ENCODE data around the gene BMPER.

Gene BMPER

DNA sequence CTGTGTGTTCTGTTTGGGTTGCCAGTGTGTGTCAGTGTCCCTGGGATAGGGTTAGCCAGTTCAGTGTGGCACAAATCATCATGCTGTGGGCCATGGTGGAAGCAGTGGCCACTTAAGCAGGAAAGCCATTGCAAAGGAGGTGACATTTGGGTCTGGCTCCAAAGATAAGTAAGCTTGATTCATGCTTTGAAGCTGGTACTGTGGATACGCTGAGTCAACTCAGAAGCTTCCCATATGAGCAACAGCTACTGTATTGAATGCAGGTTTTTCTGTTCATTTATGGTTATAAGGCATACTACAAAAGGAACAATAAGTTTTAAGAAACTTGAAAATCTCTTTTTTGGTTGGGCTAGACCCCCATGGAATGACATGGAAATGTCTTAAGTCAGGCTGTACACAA is 143.1 kb downstream of the BMPER start:
- H3K9ac ChIP-seq (ENCODE audit: insufficient read length) = peak overlapping the region; percentile 88
- H3K4me3 ChIP-seq = peak overlapping the region; percentile 67
- TF ChIP-seq EZH2 (IDR thresholded peaks at IDR 0.05) (no peak), FOXP2 (optimal IDR thresholded peaks at IDR 0.05; ENCODE audit: control extremely low read depth, extremely low read length, insufficient read depth) (no peak), POLR2AphosphoS5 (IDR thresholded peaks at IDR 0.05; ENCODE audit: borderline replicate concordance, low read depth, low read length) (no peak)
- DNase-seq (ENCODE audit: low read depth, low spot score) = no peak
- no peaks in the 10 kb centered on the region for H3K9me3 ChIP-seq (ENCODE audit: low read depth, low read length)
- peak overlapping the region; percentile 100 for H3K27ac ChIP-seq
- H3K36me3 ChIP-seq (ENCODE audit: insufficient read depth, low read length) = 0 out of 2 replicates have a peak, but pooled peaks cover 6% of the 10 kb centered on the region

DNA sequence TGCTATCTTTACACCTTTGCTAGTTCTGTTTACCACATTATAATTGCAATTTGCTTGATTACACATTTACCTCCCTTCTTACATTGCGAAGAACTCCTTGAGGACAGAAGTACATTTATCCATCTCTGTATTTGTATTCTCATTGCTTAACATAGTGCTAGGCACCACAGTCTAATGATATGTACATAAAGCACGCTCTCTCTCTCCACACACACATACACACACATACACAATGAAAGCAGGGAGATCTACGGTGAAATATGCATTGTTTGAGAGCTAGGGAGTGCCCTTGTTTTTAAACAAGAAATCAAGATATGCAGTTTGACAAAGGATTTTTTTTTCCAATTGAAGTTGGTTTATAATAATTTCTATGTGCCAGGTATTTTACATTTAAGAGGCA is 148.7 kb downstream of the BMPER start:
- Histone ChIP-seq H3K9me3 (ENCODE audit: low read depth, low read length) (no peaks in the 10 kb centered on the region), H3K4me3 (0 out of 2 replicates have a peak overlapping the region, but pooled peaks have one; percentile 1), H3K36me3 (ENCODE audit: insufficient read depth, low read length) (0 out of 2 replicates have a peak, but pooled peaks cover 10% of the 10 kb centered on the region), H3K9ac (ENCODE audit: insufficient read length) (no peak overlapping the region), H3K27ac (peak overlapping the region; percentile 83)
- no peak for DNase-seq (ENCODE audit: low read depth, low spot score)
- TF ChIP-seq POLR2AphosphoS5 (IDR thresholded peaks at IDR 0.05; ENCODE audit: borderline replicate concordance, low read depth, low read length) = no peak
- TF ChIP-seq EZH2 (IDR thresholded peaks at IDR 0.05) = no peak
- TF ChIP-seq FOXP2 (optimal IDR thresholded peaks at IDR 0.05; ENCODE audit: control extremely low read depth, extremely low read length, insufficient read depth) = no peak

DNA sequence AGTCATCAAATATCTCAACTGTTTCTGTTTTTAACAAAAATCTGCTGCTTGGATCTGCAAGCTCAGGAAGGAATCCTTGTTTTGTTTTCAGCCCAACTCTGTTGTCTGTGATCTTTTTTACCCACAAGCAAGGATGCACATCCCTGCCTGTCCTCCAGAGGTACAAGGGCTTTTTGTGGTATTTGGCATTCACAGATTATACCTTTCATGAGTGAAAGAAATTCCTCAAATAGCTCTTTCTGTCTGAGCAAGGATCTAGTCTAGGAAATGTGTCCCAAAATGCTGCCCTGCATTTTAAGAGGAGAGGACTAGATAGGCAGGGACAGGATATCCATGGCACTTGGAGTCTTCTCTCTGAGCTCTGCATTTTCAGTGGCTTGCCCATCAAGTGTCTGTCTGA is 151.8 kb downstream of the BMPER start:
- no peak for TF ChIP-seq EZH2 (IDR thresholded peaks at IDR 0.05)
- no peak for TF ChIP-seq POLR2AphosphoS5 (IDR thresholded peaks at IDR 0.05; ENCODE audit: borderline replicate concordance, low read depth, low read length)
- no peak for TF ChIP-seq FOXP2 (optimal IDR thresholded peaks at IDR 0.05; ENCODE audit: control extremely low read depth, extremely low read length, insufficient read depth)
- Histone ChIP-seq H3K27ac (no peak overlapping the region), H3K36me3 (ENCODE audit: insufficient read depth, low read length) (peaks cover 4% of the 10 kb centered on the region), H3K4me3 (no peak overlapping the region), H3K9ac (ENCODE audit: insufficient read length) (no peak overlapping the region), H3K9me3 (ENCODE audit: low read depth, low read length) (no peaks in the 10 kb centered on the region)
- DNase-seq (ENCODE audit: low read depth, low spot score) = no peak

DNA sequence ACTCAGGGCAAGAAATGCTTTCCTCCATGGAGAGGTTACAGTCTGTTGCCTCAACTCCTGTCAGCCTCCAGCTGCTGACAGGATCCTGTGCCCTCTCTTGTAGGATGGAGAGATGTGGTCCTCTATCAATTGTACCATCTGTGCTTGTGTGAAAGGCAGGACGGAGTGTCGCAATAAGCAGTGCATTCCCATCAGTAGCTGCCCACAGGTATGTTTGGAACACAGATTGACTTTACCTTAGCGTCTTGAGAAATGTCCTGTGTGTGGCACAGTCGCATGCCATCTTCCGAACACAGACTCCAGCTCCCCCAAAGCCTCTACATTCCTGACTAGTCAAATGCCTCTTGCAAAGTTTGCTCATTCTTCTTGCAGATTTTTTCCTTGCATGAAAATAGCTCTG is 152.6 kb downstream of the BMPER start:
- DNase-seq (ENCODE audit: low read depth, low spot score) = no peak
- Histone ChIP-seq H3K9me3 (ENCODE audit: low read depth, low read length) (no peaks in the 10 kb centered on the region), H3K36me3 (ENCODE audit: insufficient read depth, low read length) (peaks cover 9% of the 10 kb centered on the region), H3K27ac (peak overlapping the region; percentile 98), H3K9ac (ENCODE audit: insufficient read length) (peak overlapping the region; percentile 51), H3K4me3 (peak overlapping the region; percentile 73; the same call in 1 of the 2 replicates)
- no peak for TF ChIP-seq EZH2 (IDR thresholded peaks at IDR 0.05)
- TF ChIP-seq POLR2AphosphoS5 (IDR thresholded peaks at IDR 0.05; ENCODE audit: borderline replicate concordance, low read depth, low read length) = no peak
- TF ChIP-seq FOXP2 (optimal IDR thresholded peaks at IDR 0.05; ENCODE audit: control extremely low read depth, extremely low read length, insufficient read depth) = no peak

DNA sequence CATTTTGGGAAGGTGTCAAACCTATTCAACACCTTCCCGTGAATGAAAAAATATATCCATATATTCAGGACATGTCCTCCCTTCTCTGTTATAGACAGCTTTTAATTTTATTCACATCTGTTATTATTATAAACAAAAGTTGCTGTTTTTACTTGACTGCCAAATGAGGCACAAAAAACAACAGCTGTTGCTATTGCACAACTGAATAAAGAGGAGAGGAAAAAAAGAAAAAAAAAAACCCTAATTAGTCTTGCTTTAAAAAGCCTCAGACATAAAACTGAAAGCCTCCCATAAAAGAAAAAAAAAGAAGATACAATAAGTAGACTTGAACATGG is 153.4 kb downstream of the BMPER start:
- TF ChIP-seq POLR2AphosphoS5 (IDR thresholded peaks at IDR 0.05; ENCODE audit: borderline replicate concordance, low read depth, low read length) (peak; percentile 35; the same call in 1 of the 2 replicates), FOXP2 (optimal IDR thresholded peaks at IDR 0.05; ENCODE audit: control extremely low read depth, extremely low read length, insufficient read depth) (peak; percentile 85), EZH2 (IDR thresholded peaks at IDR 0.05) (no peak)
- peak overlapping the region; percentile 73 for H3K4me3 ChIP-seq
- no peaks in the 10 kb centered on the region for H3K9me3 ChIP-seq (ENCODE audit: low read depth, low read length)
- H3K9ac ChIP-seq (ENCODE audit: insufficient read length) = peak overlapping the region; percentile 51
- H3K36me3 ChIP-seq (ENCODE audit: insufficient read depth, low read length) = peaks cover 9% of the 10 kb centered on the region
- DNase-seq (ENCODE audit: low read depth, low spot score) = no peak
- H3K27ac ChIP-seq = peak overlapping the region; percentile 98

- Histone ChIP-seq H3K9me3 (ENCODE audit: low read depth, low read length) (no peaks in the 10 kb centered on the region), H3K27ac (peak overlapping the region; percentile 98), H3K4me3 (peak overlapping the region; percentile 73), H3K9ac (ENCODE audit: insufficient read length) (no peak overlapping the region), H3K36me3 (ENCODE audit: insufficient read depth, low read length) (peaks cover 9% of the 10 kb centered on the region)
- TF ChIP-seq POLR2AphosphoS5 (IDR thresholded peaks at IDR 0.05; ENCODE audit: borderline replicate concordance, low read depth, low read length) (peak; percentile 39; the same call in 1 of the 2 replicates), FOXP2 (optimal IDR thresholded peaks at IDR 0.05; ENCODE audit: control extremely low read depth, extremely low read length, insufficient read depth) (no peak)
- peak; percentile 98 for DNase-seq (ENCODE audit: low read depth, low spot score)
Observed at GRCh38 chr7:34059136-34059828, 153.9 kb downstream of the BMPER start.

DNA sequence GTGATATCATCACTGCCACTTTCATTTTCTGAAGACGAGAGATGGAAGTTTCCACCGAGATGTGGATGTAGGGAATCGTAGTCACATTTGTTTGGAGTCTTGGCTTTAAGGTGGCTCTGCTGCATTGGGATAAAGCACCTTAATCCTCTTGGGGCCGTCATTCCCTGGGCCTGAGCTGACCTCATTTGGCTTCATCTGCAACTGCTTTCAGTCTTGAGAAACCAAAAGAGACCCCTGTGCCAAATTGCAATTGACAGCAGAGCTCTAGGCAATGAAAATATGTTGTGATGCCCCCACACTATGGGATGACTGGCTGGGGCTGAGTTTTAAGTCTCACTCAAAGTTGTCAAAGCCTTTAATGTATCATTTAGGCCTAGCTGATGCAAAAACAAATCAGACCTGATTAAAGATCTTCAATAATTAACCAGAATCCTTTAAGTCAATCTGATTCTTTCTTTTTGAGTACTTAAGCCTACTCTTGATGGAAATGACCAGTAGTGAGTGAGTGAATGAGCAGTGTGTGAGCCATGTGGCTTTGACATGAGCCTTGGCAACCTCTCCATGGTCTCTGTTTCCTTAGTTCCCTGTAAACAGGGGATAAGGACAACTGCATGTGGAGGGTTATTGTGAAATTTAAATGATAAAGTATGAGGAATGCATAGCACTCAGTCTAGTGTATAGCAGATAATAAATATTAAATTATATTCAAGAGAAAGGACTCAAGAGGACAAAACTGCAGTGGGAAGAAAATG is 155.0 kb downstream of the BMPER start:
- TF ChIP-seq POLR2AphosphoS5 (IDR thresholded peaks at IDR 0.05; ENCODE audit: borderline replicate concordance, low read depth, low read length) (no peak), FOXP2 (optimal IDR thresholded peaks at IDR 0.05; ENCODE audit: control extremely low read depth, extremely low read length, insufficient read depth) (no peak), EZH2 (IDR thresholded peaks at IDR 0.05) (no peak)
- H3K36me3 ChIP-seq (ENCODE audit: insufficient read depth, low read length) = peaks cover 9% of the 10 kb centered on the region
- H3K9ac ChIP-seq (ENCODE audit: insufficient read length) = no peak overlapping the region
- H3K27ac ChIP-seq = peak overlapping the region; percentile 98
- no peak for DNase-seq (ENCODE audit: low read depth, low spot score)
- H3K9me3 ChIP-seq (ENCODE audit: low read depth, low read length) = no peaks in the 10 kb centered on the region
- peak overlapping the region; percentile 73 for H3K4me3 ChIP-seq

- no peak overlapping the region for H3K9ac ChIP-seq (ENCODE audit: insufficient read length)
- no peaks in the 10 kb centered on the region for H3K9me3 ChIP-seq (ENCODE audit: low read depth, low read length)
- peaks cover 5% of the 10 kb centered on the region for H3K36me3 ChIP-seq (ENCODE audit: insufficient read depth, low read length)
- TF ChIP-seq FOXP2 (optimal IDR thresholded peaks at IDR 0.05; ENCODE audit: control extremely low read depth, extremely low read length, insufficient read depth) = no peak
- no peak for TF ChIP-seq POLR2AphosphoS5 (IDR thresholded peaks at IDR 0.05; ENCODE audit: borderline replicate concordance, low read depth, low read length)
- TF ChIP-seq EZH2 (IDR thresholded peaks at IDR 0.05) = no peak
- H3K27ac ChIP-seq = no peak overlapping the region
- H3K4me3 ChIP-seq = no peak overlapping the region
- no peak for DNase-seq (ENCODE audit: low read depth, low spot score)
Observed at GRCh38 chr7:34061149-34061548, 155.8 kb downstream of the BMPER start.

All from SK-N-MC (cell line).